ENCODE results near the gene SRBD1.

Gene SRBD1

DNA sequence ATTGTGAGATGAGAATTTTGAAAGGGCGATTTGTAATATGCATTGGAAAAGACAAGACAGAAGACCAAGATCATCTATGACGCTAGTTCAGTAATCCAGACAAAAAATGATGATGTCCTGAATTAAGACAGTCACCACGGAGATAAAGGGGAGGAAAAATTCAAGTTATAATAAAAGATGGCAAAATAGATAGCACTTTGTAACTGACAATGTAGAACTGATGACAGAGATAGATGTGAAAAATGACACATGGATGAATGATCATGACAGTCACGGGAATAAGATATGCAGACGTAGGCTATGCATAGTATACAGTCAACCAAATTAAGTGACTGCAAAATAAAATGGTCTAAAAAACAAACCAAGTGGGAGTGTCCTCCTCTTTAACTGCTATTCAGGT is 59.2 kb downstream of the SRBD1 start:
- DNase-seq (ENCODE audit: low spot score): no peak

DNA sequence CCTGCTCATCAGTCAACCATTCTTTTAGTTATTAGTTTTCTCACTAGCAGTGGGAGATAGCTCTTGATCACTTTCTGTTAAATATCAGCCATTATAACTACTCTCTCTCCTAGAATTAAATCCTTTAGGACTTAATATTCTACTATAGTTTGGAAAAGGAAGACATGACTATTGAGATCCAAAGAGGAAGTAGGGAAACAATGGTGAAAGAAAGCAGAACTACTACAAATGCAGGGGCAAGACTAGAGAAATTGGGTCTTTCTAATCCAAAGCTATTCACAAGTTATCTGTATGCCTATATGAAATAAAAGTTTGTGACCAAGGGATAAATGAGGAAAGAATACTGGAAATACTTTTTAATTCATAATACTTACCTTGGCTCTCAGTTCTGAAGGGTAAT is 65.1 kb downstream of the SRBD1 start:
- DNase-seq (ENCODE audit: low spot score): no peak

DNA sequence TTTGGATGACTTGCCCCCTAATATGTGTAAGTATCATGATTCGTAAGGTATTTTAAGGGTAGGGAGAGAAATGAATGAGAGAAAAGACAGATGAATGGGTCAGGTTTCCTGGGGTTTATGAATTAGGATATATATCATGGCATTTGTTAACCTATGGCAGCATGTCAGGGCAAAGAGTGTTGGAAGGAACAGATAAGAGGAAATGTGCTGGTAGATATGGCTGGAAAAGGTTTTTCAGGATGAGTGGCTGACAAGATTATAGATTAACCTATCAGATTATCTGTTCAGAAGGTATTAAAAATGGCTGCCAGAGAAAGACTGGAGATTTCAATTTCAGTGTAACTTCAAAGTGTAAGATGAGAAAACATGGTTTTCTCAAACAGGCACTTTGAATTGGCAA is 67.8 kb downstream of the SRBD1 start:
- DNase-seq (ENCODE audit: low spot score): no peak

DNA sequence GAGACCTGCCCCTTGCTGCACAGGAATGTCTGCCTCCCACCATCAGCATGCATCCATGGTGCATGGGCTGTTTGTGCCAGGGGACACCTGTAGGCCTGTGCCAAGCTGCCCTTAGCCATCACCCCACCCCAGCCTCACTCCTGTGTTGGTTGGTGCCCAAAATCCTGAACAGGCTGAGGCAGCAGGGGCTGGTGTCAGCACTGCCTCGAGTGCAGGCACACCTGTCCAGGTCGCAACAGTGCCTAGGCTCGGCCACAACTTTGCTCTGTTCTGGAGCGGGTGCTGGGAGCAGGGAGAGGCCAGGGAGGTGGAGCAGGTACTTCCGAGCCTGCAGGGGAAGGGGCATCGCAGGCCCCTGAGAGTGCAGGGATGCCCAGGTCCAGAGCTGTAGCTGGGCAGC is 69.1 kb downstream of the SRBD1 start:
- no peak for DNase-seq (ENCODE audit: low spot score)

DNA sequence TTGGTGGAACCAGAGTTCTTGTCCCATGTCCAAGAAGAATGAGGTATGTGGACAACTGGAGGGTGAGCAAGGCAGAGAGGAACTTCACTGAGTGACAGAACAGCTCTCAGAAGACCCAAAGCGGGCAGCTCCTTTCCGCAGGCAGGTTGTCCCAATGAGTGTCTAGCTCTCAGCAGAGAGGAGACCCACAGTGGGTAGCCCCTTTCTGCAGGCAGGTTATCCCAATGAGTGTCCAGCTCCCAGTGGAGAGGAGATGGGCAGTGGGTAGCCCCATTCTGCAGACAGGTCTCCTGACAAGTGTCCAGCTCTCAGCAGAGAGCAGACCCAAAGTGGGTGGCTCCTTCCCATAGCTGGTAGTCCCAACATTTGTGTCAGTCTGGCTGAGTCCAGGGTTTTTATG is 69.6 kb downstream of the SRBD1 start:
- no peak for DNase-seq (ENCODE audit: low spot score)

DNA sequence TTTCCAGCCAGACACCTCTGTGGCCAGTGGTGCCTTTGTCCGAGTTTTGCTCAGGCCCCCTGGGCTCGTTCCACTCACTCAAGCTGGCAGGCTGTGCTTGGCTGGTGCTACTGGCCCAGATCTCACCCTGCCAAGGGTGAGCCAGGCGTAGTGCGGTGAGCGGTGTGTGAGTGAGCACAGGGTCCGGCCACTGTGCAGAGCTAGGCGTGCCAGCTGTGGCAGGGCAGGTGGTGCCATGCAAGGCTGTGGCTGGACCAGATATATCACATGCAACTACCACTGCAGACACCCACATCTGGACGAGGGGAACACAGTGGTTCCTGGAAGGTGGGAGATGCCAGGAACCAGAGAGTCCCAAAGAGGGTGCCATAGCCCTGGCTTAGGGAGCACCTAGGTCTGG is 70.1 kb downstream of the SRBD1 start:
- no peak for DNase-seq (ENCODE audit: low spot score)

DNA sequence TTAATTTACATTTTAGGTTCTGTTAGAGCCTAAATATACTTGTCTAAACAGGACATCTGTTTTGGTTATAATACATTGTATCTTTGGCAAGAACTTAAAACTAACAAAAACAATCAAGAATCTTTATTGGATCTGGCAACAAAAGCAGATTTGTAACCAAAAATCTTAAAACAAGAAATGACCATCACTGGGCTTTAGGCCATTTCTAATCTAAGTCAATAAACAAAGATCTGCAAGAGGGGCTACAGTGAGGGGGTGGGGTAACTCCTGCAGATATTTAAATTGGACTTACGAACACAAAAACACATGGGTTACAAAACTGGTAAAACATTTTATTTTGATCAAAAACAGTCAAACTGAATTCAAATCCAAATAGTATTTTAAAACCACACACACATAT is 77.3 kb downstream of the SRBD1 start:
- no peak for DNase-seq (ENCODE audit: low spot score)

DNA sequence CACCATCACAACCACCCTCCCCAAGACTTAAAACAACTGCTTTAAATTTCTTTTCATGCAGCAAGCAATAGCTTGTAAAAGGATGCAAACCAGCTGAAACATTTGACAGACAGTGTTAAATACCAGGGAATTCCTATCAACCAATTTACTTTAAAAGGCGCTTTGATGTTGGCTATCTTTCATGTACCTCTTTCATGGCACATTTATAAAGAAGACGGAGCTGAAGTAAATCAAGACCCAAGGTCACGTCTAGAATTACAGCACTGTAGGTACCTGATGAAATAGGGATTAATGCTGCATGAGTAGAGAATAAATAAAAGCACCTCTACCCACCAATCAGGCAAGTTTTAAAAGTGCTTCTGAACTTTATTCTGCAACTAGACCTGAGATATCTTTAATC is 78.9 kb downstream of the SRBD1 start:
- DNase-seq (ENCODE audit: low spot score): no peak

DNA sequence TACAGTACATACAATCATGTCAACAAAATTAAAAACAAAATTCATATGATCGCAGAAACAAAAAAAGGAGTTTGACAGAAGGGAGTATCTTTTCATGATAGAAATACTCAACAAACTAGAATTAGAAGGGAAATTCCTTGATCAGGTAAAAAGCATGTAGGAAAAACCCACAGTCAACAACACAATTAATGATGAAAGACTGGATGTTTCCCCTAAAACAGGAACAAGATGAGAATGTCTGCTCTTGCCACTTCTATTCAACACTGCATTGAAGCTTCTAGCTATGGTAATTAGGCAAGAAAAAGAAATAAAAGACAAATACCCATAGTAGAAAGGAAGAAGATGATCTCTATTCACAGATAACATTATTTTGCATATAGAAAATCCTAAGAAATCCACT is 87.1 kb downstream of the SRBD1 start:
- no peak for DNase-seq (ENCODE audit: low spot score)

DNA sequence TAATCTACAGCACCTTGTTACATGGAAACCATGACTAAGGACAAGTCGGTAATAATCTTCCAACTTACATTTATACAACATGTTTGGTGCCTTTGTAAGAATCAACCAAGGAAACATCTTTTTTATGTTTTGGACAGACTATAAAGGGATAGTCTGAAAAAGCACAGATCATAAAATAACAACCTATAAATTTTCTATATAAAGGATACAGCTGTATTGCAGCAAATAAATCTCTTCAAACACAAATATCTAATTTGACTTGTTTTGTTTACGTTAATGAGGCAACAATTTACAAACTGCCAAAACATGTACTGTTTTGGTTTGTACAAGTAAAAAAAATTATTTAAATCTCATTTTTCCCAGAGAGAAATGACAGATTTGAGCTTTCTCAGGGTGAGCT is 92.5 kb downstream of the SRBD1 start:
- DNase-seq (ENCODE audit: low spot score): no peak

DNA sequence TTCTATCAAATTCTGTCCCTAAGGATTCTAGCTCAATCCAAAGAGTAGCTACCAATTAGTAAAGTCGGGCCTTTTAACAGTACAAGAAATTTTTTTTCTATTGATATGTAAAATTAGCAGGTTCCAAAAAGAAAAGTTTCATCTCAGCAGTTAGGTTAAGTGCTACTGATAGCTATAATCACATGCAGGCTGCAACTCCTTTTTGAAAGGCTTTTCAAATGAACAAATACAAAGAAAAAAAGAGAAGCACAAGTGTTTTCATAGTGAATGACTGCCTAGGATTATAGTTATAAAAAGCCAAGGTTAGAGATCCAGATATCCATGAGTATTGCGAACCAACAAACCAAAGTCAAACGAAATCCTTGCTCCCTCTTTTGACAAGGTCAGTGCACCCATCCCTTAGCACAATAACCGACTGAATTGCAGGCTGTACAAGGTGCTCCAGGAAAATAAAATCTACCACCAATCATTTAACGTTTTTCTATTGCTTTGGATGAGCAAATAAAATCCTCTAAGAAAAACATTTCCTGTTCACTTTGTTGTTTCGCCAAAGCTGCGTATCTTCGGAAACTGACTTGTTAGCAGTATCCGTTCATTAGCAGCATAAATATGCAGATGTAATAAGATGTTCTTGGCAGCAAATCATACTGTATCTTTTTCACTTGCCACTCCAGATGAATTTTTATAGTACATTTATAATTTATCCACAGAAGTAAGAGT is 100.2 kb downstream of the SRBD1 start:
- no peak for DNase-seq (ENCODE audit: low spot score)

DNA sequence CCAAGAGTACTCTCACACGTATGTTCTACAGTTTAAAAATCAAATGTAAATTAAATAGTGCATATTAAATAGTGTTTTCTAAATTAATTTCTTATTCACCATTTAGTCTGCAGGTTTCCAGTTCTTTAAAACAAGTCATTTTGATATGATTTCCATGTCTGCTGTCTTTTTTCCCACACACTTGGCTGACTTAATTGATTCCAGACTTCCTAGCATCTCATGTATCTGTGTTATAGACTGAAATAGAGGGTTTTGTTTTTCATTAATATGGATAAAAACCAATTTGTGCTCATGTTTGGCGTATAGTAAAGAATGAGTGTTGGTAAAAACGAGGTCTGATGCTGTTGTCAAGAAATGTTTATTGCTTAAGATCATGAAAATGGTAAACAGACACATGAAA is 104.3 kb downstream of the SRBD1 start:
- DNase-seq (ENCODE audit: low spot score): no peak

DNA sequence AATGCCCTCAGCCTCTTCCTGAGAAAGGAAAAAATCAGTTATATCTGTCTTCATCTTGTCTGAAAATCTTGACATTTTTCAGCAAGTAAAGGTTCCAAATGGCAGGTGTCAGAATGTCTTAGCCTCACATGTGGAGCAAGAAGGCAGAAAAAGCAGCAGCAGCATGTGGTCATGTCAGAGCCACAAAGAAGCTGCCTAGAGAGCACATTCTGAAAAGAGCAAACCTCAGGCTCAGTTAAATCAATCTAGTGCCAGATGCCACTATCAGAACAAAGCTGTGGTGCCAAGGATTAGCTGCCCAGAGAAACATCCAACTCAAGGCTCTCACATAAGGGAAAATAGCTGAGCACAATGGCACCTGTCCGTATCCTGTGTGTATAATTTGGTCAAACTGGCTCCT is 105.9 kb downstream of the SRBD1 start:
- DNase-seq (ENCODE audit: low spot score): no peak

DNA sequence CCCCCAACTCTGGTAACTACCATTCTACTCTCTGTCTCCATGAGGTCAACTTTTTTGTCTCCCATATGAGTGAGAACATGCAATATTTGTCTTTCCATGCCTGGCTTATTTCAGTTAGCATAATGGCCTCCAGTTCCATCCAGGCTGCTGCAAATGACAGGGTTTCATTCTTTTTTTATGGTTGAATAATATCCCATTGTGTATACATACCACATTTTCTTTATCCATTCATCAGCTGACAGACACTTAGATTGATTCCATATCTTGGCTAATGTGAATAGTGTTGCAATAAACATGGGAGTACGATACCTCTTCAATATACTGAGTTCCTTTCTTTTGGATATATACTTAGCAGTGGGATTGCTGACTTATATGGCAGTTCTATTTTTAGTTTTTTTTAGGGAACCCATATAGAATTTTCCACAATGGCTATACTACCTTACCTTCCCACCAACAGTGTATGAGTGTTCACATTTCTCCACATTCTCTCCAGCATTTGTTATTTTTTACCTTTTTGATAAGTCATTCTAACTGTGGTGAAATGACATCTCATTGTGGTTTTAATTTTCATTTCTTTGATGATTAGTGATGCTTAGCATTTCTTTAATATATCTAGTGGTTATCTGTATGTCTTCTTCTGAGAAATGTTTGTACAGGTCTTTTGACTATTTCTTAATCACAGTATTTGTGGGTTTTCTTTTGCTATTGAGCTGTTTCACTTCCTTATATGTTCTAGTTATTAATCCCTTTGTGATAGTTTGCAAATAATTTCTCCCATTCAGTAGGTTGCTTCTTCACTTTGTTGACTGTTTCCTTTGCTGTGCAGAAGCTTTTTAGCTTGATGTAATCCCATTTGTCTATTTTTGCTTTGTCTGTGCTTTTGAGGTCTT is 112.2 kb downstream of the SRBD1 start:
- DNase-seq (ENCODE audit: low spot score): no peak

DNA sequence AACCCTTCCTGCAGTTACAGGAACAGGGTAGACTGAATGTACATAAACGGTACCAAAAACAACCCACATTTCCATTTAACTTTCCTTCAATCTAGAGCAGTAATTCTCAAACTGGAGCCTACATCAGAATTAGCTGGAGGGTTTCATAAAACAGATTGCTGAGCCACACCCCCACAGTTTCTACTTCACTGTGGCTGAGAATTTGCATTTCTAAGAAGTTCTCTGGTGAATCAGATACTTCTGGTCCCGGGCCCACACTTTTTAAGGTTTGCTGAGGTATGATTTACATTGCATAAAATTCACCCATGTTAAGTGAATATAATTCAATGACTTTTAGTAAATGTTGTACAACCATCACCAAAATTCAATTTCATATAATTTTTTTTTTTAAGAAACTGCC is 113.7 kb downstream of the SRBD1 start:
- DNase-seq (ENCODE audit: low spot score): peak; percentile 23

DNA sequence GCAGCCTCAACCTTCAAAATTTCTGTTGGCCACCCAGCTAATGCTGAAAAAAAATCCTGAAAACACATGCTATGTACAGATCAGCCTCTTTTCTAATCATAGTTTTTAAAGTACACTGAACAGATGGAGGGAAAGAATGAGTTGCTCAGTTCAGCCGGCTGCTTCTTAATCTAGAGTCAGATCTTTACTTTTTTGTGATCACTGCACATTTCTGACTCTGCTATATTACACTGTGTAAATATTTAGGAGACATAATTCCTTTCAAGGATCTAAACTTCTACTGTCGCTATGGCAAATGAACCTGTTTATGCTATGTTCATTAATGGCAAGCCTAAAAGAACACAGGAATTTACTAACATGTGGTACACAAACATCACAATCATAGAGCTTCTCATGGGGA is 114.2 kb downstream of the SRBD1 start:
- DNase-seq (ENCODE audit: low spot score): no peak

DNA sequence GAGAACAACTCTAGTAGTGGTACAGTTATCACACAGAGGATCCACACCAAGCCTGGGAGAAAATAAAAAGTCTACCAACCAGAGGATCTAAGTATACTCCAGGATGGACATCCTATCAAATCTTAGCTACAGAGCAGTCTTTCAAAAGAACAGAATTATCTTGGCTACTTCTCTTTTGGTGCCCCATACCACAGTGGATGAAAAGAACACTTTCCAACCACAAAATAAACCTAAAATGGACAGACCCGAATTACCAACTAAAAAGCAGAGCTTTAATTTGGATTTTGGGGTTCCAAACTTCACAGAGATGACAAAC is 116.1 kb downstream of the SRBD1 start:
- DNase-seq (ENCODE audit: low spot score): no peak

DNA sequence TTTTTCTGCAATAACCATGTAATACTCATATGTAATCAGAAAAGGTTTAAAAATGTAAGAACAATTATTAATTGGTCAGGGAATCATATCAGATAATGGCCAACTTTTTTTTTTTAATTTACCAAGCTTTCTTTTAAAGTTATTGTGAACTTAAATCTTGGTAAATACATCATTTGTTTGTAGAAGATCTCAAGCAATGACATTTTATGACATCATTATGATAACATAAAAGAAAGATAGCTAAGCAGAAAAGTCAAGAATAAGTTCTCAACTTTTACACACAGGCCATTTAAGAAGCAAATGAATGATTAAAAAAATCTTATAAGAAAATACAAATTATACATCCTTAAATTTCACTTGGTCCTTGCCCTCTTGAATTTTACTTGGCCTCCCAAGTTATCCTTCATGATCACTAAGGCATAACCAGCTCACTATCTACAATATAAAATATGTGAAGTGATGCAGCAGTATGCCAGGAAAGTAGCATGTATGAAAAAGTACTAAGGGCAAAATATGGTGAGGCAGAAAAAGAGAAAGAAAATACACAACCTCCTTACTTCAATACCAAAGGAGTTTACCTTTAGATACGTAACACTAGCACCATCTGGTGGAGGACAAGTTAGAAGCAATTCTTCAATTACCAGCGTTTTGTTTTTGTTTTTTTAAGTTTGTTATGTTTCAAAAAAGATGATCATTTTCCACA is 116.6 kb downstream of the SRBD1 start:
- DNase-seq (ENCODE audit: low spot score): peak; percentile 54

DNA sequence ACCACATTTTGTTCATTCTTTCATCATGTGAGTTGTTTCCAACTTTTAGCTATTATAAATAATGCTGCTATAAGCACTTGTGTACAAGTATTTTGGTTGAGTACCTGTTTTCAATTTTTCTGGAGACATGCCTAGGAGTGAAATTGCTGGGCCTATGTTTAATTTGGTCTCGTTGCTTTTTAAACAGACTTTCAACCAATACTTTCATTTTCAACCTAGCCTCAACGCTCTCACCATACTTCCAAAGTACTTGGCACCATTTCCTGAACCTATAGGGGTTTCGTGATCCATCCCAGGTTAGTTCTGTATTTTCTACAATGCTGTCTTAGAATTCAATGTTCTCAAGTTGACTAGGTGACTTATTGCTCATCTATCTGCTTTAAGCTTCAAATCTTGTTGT is 126.1 kb downstream of the SRBD1 start:
- no peak for DNase-seq (ENCODE audit: low spot score)

DNA sequence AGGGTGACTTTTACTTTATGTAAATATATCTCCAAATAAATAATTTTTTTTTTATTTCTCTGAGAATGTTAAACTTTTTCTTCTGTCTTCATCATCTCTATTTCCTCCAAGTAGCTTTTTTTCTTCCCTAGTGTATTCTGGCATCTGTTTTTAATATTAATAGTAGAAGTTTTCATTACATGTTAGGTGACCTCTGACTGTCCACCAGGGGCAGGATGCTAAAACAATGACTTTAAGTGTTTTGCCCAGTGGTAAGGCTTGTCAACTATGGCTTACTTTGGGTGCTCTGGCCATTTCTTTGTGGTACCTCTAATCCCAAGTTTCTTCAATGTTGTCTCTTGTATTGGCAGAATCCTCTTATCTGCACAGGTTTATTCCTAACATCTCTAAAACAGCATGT is 127.1 kb downstream of the SRBD1 start:
- peak; percentile 31 for DNase-seq (ENCODE audit: low spot score)

DNA sequence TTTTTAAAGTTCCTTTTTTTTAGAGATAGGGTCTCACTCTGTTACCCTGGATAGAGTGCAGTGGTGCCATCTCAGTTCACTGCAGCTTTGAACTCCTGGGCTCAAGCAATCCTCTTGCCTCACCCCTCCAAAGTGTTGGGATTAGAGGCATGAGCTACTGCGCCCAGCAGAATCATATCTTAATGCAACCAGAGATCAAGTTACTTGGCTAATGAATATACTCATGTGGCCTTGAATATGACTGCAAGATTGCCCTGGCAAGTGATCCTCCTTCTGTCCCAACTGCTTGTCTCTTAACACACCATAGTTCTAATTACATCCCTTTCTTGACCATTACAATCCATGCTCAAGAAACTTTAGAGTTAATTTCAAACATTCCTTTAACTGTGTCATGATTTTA is 133.5 kb downstream of the SRBD1 start:
- no peak for DNase-seq (ENCODE audit: low spot score)

DNA sequence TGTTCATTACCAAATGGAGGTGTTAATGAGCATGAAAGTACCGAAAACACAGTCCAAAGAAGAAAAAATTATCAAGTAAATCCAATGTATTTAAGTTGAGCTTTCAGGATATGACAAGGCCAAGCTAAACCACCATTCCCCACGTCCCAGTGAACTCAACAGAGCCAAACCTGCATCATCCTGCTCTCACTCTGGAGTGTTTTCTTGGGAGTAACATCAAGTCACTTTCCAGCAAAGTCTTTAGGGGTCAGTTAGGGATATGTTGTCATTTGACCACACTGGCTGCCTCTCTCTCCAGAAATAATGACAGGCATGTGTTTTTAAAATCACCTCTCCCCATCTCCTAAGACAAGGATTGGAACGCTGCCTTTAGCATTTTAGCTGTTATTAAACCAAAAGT is 140.5 kb downstream of the SRBD1 start:
- DNase-seq (ENCODE audit: low spot score): no peak

Measured in AG20443 (cell line).